ENCODE measurements around the gene TIGD6.
"Not testable (repeated sequence)": the region's sequence is repeated elsewhere in the genome, so short reads cannot be mapped to it uniquely, and the experiment has no call there.

TIGD6 gene

GRCh38 chr5:150000256-150000989, at the start of gene TIGD6, which contains the start of gene HMGXB3:
TIGD6 (minus strand) TSS chr5:150000654; CDS start chr5:149996348, 4,306 bp downstream.
HMGXB3 (plus strand) TSS chr5:150000739; CDS start chr5:150004853, 4,114 bp downstream.
- peak; percentile 93 for DNase-seq

- no peak for DNase-seq
Measured at GRCh38 chr5:150046031-150046430, 45.6 kb upstream of the TIGD6 start.

GRCh38 chr5:150045549-150045948, 45.1 kb upstream of the TIGD6 start:
- no peak for DNase-seq

- DNase-seq = no peak
Measured at GRCh38 chr5:150044712-150045111, 44.3 kb upstream of the TIGD6 start.

GRCh38 chr5:150044329-150044681, 43.9 kb upstream of the TIGD6 start:
- DNase-seq = no peak

- DNase-seq = no peak
Measured at GRCh38 chr5:150043657-150044328, 43.3 kb upstream of the TIGD6 start.

GRCh38 chr5:150042459-150042858, 42.0 kb upstream of the TIGD6 start:
- DNase-seq = no peak

- DNase-seq = no peak
Measured at GRCh38 chr5:150038547-150038946, 38.1 kb upstream of the TIGD6 start.

- no peak for DNase-seq
Measured at GRCh38 chr5:150036513-150036912, 36.1 kb upstream of the TIGD6 start.

GRCh38 chr5:150035139-150035895, 34.9 kb upstream of the TIGD6 start:
- DNase-seq = no peak

GRCh38 chr5:150034662-150035061, 34.2 kb upstream of the TIGD6 start:
- no peak for DNase-seq

- DNase-seq = no peak
Measured at GRCh38 chr5:150033334-150033733, 32.9 kb upstream of the TIGD6 start.

GRCh38 chr5:150028047-150028446, 27.6 kb upstream of the TIGD6 start:
- DNase-seq = not testable (repeated sequence)

GRCh38 chr5:150026682-150027172, 26.3 kb upstream of the TIGD6 start:
- no peak for DNase-seq

GRCh38 chr5:150024346-150024984, 24.0 kb upstream of the TIGD6 start:
- no peak for DNase-seq

GRCh38 chr5:150023136-150023535, 22.7 kb upstream of the TIGD6 start:
- no peak for DNase-seq

GRCh38 chr5:150022681-150023080, 22.2 kb upstream of the TIGD6 start:
- no peak for DNase-seq

GRCh38 chr5:150022158-150022531, 21.7 kb upstream of the TIGD6 start:
- no peak for DNase-seq

- no peak for DNase-seq
Measured at GRCh38 chr5:150021491-150022157, 21.2 kb upstream of the TIGD6 start.

- no peak for DNase-seq
Measured at GRCh38 chr5:150020249-150020648, 19.8 kb upstream of the TIGD6 start.

GRCh38 chr5:150017226-150018005, 17.0 kb upstream of the TIGD6 start:
- DNase-seq = no peak

GRCh38 chr5:150016537-150016936, 16.1 kb upstream of the TIGD6 start:
- no peak for DNase-seq
